HG02884 (cell line): ENCODE results near the gene ADCY9.

Source experiments
- ATAC-seq: cut with Tn5 transposase; IDR thresholded peaks from one replicate; pipeline ENCODE4 v1.9.1; 2021; ENCODE audit warnings: mild to moderate bottlenecking, moderate library complexity; ENCODE audit not compliant: unreplicated experiment

Gene ADCY9

DNA sequence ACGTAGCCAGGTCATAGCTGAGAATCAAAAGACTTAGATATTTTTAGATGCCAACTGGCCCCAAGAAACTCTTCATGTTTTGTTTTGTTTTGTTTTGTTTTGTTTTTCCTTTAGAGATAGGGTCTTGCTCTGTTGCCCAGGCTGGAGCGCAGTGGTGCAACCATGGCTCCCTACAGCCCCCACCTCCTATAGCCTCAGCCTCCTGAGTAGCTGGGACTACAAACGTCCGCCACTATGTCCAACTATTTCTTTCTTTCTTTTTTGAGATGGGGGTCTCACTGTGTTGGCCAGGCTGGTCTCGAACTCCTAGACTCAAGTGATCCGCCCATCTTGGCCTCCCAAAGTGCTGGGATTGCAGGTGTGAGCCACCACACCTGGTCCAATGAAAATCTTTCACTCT lies 107.1 kb downstream of the ADCY9 start:
- no peak for ATAC-seq

DNA sequence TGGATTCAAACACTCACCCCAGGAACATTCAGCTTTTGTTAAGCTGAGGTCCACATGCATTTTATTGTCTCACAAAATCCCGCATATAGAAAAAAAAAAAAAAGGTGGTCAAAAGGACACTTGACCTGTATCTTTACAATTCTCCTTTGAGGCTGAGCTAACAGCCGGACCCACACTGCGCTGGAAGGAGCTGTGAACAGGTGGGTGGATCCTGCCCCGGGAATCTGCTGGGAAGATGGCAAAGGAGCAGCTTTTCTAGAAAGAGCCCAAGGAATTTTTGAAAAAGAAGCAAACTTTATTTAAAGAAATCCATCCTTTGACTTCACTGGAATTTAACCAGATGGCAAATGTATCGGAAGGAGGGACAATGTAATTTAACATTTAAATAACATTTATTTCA lies 108.1 kb downstream of the ADCY9 start:
- ATAC-seq = no peak

DNA sequence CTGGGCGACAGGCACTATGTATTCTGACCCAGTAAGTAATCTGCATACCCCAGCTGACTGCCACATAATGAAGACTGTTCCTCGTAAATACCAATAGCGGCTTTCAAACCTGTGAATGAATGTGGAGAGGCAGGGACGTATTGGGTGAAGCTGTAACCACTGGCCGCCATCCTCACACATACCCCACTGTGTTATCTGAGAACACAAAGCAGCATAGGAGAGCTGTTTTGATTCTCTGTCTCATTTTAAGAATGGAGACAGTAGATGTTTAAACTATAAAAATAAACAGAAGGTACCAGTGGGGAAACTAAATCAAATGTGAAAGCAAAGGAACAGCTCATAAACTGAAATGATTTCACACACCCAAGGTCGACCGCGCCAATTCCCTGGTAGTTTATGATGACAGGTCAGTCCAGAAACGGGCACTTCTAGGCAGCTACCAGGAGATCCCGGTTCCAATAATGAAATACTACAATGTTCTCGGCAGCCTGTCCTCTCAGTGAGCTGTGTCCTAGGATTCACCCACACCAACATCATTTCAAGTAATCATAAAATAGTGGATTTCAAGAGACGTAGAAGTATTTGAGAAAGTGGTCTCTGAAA lies 109.7 kb downstream of the ADCY9 start:
- ATAC-seq = no peak

DNA sequence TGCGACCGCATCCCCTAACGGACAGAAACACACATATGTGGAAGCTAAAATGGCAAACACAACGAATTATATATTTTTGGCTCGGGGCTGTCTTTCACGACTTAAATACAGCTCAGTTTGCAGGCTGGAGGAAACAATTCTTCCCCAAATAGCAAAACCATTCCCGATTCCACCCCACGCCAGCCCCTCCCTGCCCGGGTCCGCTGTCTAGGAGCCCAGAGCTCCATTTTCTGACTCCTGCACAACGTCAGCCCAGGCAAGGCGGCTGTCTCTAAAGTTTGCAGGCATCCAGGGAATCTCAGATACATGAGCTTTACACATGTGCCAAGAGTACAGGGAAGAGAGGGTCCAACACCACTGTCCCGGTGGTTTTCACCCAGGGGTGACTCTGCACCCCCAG lies 110.5 kb downstream of the ADCY9 start:
- no peak for ATAC-seq

DNA sequence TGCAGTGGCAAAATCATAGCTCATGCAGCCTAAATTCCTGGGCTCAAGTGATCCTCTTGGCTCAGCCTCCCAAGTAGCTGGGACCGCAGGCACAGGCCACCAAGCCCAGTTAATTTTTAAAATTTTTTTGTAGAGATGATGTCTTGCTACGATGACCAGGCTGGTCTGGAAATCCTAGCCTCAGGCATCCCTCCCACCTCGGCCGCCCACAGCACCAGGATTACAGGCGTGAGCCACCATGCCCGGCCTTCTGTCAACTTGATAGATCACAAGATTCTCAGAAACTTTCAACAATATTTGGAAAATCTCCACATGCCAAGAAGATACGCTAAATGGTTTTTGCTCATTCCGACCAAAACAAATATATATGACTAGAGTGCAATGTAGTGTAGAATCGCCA lies 111.0 kb downstream of the ADCY9 start:
- no peak for ATAC-seq

DNA sequence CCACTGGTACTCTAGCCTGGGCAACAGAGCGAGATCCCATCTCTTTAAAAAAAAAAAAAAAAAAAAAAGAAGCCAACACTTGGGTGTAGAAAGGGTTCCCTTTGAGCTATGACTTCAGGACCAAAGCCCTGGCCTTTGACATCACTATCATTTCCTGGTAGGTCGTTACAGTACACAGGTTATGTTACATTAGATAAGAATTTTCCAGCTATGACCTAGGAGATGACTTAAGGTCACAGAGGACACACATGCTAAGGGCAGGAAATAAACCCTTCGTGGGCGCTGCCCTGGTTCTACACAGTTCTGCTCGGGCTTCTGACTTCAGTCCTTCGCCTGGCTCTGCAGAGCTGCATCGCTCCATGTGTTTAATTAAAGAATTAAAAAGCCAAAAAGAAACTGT lies 112.0 kb downstream of the ADCY9 start:
- no peak for ATAC-seq

DNA sequence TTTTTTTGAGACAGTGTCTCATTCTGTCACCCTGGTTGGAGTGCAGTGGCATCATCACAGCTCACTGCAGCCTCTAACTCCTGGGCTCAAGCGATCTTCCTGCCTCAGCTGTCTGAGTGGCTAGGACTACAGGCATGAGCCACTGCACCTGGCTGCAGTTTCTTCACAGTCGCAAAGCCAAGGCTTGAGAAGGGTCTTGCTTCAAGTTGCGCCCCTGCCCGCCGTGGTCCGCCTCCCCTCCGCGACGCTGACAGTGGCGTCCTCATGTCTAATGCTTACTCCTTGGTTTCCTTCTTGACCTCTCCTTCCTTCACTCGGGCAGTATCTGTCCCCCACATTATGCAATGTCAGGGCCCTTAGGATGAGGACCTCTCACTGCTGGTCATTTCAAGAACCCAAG lies 112.7 kb downstream of the ADCY9 start:
- no peak for ATAC-seq

DNA sequence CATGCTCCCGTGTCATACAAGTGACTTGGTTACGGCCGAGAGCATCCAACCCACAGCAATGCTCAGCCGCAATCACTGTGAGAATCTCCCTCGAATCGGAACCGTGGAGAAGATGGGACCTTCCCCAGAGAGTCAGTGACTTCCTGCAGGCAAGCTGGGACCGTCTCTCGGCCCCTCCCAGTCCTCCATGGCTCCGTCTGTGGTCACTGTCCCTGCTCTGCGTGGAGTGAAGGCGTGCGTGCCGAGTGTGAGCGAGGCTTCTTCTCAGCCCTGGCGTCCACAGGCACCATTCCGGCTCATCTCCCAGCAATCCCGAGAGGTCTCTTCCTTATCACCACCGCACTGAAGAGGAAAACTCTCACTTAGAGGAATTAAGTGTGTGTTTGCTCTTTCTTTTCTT lies 113.1 kb downstream of the ADCY9 start:
- no peak for ATAC-seq

DNA sequence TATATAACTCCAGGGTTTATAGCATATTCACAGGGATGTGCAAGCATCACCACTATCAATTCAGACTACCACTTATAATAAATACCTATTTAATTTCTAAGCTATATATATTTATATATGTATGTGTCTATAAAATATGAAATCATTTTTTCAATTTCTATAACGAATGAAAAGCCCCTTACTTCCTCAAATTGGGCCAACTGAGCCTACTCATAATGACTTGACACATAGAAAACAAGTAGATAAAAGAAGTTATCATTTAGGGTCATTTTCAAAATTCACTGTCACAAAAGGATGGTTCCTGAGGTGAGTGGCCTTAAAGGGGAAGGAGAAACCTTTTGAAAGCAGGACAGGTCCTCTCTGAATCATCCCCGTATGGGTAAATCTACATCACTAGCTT lies 114.1 kb downstream of the ADCY9 start:
- ATAC-seq = no peak

DNA sequence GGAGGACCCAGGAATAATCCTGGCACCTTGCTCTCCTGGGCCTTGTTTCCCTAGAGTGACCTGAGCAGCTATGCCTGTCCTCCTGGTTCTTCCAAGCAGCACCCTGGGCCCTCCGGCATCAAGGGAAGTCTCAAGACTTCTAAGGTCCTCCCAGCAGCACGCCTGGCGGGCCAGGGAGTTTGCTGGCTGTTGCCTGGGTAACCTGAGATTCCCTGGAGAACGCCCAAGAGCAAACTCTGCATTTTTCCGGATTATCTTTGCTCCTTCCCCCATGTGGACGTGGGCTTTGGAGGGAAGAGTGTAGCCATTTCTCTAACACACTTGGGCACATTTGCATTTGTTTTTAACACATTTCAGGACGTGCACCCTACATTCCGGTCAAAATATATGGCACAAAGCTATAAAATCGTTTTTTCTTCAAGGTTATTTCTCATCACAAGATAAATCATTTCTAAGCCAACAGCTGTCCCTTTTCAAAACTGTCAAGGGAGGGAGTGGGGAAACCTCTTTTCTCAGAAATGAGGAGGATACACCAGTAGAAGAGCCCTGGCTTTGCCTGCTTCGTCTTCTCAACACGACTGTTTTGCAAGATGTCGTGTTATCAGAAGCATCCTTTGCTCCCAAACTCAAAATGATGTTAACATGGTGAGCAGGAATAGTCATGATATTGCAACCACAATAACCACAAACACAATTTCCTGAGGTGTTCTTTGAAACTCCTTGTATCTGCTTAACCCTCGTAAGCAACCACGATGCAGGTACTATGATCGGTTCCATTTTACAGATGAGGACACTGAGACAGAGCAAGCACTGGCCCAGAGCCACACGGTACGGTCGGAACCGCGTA lies 116.5 kb downstream of the ADCY9 start:
- ATAC-seq = no peak

DNA sequence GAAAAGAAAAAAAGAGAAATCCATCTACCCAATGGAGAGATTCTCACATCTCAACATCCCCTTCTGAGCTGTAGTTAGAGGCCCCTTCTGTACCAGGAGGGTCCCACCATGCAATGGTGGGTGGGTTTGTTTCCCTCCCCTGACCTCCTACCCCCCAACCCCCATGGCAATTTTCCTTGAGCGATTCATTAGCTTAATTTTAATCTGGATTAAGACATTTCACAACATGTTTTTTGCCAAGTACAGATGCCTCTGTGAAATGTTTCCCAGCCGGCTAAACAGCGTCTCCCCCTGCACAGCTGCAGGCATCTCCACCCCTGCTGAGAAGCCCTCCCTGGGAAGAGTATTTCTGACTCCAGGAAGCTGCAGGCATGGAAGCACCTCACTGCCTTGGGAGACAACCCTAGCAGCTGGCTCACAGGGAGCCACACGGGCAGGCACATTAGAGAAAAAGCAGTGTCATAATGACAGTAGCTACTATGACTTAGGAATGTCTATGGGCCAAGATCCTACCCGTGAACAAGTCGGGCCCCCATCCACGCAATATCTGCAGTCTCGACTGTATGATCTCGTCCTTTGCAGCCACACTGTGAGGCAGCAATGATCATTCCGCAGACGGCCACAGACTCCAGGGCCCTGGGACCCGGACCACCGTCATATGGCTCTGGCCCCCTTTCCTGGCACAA lies 117.3 kb downstream of the ADCY9 start:
- no peak for ATAC-seq

DNA sequence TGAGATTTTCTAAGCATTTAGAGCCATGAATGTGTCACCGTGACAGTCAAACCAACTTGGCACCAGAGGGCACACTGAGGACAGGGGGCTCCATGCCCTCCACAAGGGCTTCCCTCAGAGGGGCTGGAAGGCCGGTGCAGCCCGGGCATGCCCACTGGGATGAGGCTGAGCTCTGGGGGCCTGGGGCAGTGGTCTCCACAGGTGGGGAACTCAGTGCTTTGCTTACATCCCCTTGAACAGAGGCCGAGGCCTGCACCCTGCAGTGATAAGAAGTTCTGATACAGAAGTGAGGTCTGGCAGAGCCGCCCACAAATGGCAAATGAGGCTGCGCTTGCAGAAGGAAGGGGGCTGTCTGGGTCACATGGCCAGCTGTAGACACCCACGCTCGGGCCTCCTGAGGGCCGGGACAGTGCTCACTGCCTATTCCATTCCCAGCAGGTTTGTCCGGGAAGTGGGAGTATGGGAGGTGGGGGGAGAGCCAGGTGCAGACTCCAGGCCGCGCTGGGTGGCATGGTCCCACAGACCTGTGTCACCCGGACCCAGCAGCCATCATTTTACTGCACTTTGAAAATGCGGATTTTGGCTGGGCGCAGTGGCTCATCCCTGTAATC lies 118.9 kb downstream of the ADCY9 start:
- no peak for ATAC-seq

DNA sequence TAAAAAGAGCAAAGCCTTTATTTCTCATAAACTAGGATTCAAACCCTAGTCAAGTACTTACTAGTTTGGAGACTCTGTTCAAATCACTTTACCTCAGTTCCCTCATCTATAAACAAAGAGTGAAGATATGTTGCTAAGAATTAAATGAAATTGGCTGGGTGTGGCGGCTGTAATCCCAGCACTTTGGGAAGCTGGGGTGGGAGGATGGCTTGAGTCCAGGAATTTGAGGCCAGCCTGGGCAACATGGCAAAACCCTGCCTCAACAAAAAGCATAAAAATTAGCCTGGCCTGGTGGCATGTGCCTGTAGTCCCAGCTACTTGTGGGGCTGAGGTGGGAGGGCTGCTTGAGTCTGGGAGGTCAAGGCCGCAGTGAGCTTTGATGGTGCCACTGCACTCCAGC lies 121.2 kb downstream of the ADCY9 start:
- ATAC-seq = no peak

DNA sequence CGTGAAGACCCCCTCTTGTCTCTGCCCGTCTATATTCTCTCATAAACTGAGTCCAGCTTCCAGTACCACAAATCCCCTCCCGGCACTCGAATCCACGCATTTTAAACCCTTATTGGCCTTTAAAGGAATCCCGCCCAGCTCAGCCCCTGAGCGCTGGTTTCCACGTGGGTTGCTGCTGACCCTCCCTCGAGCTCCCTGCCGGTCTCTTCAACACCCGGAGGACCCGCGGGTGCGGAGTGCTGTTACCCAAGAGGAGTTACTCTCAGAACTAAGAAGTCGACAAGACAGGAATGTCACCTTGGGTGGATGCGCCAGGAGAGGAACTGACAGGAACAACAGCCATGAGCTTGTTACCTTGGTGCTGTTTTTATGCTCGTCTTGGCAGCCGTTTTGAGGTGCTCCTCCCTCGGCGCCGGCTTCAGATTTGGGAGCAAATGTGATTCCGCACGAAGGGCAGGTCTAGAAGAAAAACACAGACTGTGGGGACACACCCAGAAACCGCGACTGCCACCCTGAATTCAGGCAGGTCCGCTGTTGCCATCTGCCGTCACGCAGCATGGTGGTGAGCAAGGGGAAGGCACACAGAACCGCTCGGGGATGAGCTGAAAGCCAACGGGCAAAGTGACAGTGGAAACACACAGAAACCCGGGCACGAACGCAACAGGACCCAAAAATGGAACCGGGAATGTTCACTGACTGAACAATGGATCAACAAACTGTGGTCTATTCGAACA lies 123.0 kb downstream of the ADCY9 start:
- ATAC-seq = no peak

DNA sequence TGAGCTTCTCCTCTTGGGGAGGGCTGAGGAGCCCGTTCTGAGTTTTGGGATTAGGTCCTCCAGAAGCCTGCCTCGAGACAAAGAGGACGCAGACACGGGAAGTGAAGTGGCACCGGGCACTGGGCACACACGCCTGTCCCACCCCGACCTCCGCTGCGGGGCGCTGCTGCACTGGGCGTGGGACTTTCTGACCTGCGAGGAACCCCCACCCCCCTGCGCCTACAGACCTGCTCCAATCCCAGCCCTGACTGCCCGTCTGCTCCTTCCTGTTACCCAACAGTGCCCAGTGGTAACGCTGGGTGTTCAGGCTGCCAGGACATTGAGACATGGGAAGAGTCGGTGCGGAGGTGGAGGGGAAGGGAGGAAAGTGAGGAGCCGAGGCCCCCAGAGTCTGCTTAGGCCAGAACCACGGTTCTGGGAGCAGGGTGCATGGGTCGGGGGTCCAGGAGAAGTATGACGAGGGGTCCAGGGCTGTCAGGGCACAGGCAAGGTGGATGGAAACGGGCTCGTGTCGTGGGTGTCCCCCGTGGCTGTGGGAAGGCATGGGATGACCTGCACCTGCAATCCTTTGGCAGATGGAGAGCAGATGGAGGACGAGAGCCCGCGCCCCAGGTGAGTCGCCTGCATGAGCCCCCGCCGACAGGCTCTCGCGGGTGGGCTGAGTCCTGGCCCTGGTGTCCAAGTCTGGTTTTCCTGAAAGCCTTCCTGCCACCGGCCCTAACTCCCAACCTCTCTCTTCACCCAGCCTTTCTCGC lies 123.8 kb downstream of the ADCY9 start:
- no peak for ATAC-seq

DNA sequence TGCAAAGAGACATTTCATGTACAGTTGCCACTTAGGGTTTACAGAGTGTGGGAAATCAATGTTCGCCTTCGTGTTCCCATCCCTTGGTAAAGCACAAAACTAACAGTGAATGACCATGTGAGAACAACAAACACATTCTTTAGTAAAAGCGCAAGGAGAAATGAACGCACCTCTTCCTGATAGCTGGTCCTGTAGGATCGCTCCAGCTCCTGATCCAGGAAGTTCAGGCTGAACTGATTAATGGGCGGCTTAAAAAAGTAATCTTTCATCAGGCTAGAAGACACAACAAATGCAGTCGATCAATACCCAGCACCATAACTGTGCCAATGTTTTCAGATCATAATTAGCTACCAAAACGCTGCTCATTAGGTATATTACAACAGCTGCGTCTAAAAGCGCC lies 127.4 kb downstream of the ADCY9 start:
- no peak for ATAC-seq

DNA sequence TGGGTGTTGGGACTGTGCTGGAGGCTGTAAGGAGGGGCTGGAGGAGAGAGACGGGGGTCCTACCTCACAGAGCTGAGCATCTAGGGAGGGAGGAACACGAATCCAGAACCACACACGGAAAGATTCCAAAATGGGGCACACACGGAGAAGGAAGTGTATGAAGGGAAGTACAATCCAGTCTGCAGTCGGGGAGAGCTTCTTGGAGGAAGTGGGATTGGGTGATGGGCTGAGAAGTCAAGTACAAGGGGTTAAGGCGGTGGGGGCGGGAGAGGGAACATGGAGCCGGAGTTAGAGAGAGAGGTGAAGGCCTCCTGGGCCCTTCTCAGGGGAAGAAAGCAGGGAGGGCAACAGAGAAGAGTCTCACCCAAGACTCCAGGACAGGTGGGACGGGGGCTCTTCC lies 128.2 kb downstream of the ADCY9 start:
- no peak for ATAC-seq

DNA sequence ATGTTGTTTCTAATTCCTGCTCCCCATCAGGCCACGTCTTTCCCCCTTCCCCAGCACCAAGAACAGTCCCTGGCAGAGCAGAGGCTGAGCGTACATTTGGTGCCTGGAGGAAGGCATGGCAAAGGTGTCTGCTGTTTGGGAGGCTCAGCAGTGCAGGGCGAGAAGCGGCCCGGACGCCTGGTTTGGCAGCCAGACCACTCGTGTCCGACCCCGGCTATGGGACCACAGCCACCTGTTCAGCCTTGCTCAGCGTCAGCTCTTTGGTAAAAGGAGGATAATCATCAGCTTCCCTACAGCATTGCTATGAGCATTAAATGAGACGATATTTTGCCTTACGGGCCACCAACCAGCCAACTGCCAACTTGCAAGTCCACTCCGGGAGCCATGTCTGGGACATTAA lies 129.0 kb downstream of the ADCY9 start:
- no peak for ATAC-seq

DNA sequence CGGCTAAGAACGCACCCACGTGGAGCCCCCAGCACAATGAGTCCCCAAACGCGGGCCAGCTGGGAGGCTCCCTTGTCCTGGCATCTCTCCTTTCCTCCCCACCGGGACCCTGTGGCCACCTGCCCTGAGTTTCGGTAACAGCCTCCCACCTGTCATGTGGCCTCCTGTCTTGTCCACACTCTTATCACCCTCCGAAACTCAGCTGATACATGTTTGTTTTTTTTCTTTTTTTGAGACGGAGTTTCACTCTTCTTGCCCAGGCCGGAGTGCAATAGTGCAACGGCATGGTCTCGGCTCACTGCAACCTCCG lies 130.1 kb downstream of the ADCY9 start:
- no peak for ATAC-seq
